Motor neuron (in vitro differentiated cells): ENCODE results near the gene THSD4. TPM values are rescaled to one million over a fixed set of nuclear protein-coding genes. Genes with fewer than 3 reads are reported as not detected.
A peak's percentile ranks its signal among the peaks of the same experiment; 100 is the strongest.
"Not testable (repeated sequence)": the region's sequence is repeated elsewhere in the genome, so short reads cannot be mapped to it uniquely, and the experiment has no call there.

Source experiments
- ATAC-seq, 8 experiments: fragments of 200-7000 bp; cut with Tn5 transposase; replicated peaks in 6 of 8; 2 replicates each; pipeline ENCODE4 v1.8.0; 2021; ENCODE audit warnings: mild to moderate bottlenecking in 8 of 8, moderate library complexity in 8 of 8
- H3K27ac ChIP-seq, 2 donors: fragments of 250-450 bp; sonication (Bioruptor Pico); 2 replicates each; pipeline ENCODE4 v1.9.0; 2021; ENCODE audit warnings: antibody characterized with exemption in 2 of 2, mild to moderate bottlenecking in 2 of 2, moderate library complexity in 1 of 2
- H3K4me1 ChIP-seq, 2 donors: fragments of 250-450 bp; sonication (Bioruptor Pico); replicated peaks in 1 of 2; 2 replicates each; pipeline ENCODE4 v1.6.1; 2021; ENCODE audit warnings: antibody characterized with exemption in 2 of 2, mild to moderate bottlenecking in 2 of 2, moderate library complexity in 1 of 2
- H3K4me3 ChIP-seq, 5 donors: fragments of 250-450 bp; sonication (Bioruptor Pico); 2 replicates each; pipeline ENCODE4 v1.9.0; 2021; ENCODE audit warnings: antibody characterized with exemption in 5 of 5, mild to moderate bottlenecking in 5 of 5, moderate library complexity in 4 of 5
- WGBS, 10 experiments: fragments of 450-650 bp; shearing (Covaris generic); methylation state at CpG; one replicate each; pipeline ENCODE4 v1.0.0; 2022; 5-methylcytosine and 5-hydroxymethylcytosine counted together
- in situ Hi-C, 9 experiments: fragments of 400-800 bp; cut with MboI; loops; one replicate each; pipeline ENCODE4 v1.15.0; 2021; ENCODE audit warnings: low sequenced_read_pairs in 9 of 9, low pct_unique_long_range_greater_than_20kb in 2 of 9; ENCODE audit not compliant: unreplicated experiment in 9 of 9
- total RNA-seq, 8 experiments: library from RNA; unstranded; fragments of 300-600 nt; gene quantifications; 2 replicates each; pipeline versions ENCODE4 v1.2.3 to v1.2.4, GENCODE V29; 2022

The THSD4 gene
- total RNA-seq, 8 experiments from 2014 or later, result 1.3 to 28.4 (median 6.7) TPM

DNA sequence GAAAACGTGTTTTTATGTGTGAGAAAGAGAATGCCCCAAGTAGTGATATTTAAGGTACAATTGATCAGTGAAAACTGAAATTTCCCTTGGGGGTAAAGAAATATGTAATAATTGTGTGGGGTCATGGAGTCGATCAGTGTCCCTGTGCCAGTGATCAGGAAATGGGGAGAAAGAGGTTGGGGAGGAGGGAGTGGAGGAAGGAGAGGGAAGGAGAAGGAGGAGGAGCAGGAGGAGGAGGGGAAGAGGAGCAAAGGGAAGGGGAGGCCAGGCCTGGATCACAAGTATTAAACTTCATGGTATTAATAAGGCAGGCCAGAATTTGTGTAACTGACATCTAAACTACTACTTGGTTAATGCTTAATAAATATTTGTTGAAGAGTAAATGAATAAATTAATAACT is 30.4 kb downstream of the THSD4 start:
- no peak for ATAC-seq
- no peak overlapping the region for H3K4me3 ChIP-seq
- H3K27ac ChIP-seq, result no peak overlapping the region
- in situ Hi-C loops, result no loop called here
- 22 to 89% (median 65%) methylated on average over 1 to 2 of the region's 2 CpGs; no CpG with 5 or more reads in 2 of the 10 experiments for WGBS, 10 experiments
- no peaks in the 10 kb centered on the region for H3K4me1 ChIP-seq

DNA sequence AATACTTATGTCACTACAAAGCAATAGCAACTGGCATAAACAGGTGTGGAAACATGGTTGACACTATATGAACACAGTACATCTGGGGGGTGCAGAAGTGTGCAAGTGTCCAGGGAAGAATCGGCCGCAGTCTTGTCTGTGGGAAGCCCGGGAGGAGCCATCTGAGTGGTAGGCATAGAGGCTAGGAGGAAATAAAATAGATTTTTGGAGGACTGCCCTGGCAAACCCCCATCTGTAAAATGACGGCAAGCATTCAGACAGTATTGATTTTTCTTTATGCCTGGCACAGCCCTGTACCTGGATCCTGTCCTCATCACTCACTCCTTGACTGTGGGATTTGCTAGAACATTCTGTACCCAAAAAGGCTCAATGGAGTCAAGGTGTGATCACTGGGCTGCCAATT is 31.3 kb downstream of the THSD4 start:
- 0 to 96% (median 76%) methylated on average over 1 to 4 of the region's 4 CpGs; no CpG with 5 or more reads in 2 of the 10 experiments for WGBS, 10 experiments
- no peak for ATAC-seq
- Histone ChIP-seq H3K4me1 (no peaks in the 10 kb centered on the region), H3K4me3 (no peak overlapping the region), H3K27ac (no peak overlapping the region)
- in situ Hi-C loops, result no loop called here

DNA sequence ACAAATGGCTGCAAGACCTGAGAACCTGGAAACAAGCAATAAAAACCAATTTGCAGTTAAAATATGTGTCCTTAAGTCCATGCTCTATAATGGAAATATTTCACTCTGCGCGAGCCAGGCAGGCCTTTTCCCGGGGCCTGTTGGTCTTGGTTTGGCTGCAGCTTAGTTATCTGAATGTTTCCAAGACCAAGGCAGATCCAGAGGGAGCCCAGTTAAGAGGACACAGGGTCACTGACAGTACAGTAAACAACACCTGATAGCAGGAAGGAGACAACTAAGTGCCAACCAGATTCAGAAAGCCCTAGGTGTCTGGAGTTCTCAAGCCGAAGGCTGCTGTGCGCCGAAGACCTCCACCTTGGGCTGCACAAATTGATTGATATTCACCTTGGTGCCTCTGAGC is 32.8 kb downstream of the THSD4 start:
- Histone ChIP-seq H3K27ac (no peak overlapping the region), H3K4me3 (no peak overlapping the region), H3K4me1 (no peaks in the 10 kb centered on the region)
- ATAC-seq, result no peak
- WGBS, 10 experiments, result 74 to 94% (median 89%) methylated on average over 3 to 6 of the region's 6 CpGs; no CpG with 5 or more reads in 3 of the 10 experiments
- in situ Hi-C loops, result no loop called here

DNA sequence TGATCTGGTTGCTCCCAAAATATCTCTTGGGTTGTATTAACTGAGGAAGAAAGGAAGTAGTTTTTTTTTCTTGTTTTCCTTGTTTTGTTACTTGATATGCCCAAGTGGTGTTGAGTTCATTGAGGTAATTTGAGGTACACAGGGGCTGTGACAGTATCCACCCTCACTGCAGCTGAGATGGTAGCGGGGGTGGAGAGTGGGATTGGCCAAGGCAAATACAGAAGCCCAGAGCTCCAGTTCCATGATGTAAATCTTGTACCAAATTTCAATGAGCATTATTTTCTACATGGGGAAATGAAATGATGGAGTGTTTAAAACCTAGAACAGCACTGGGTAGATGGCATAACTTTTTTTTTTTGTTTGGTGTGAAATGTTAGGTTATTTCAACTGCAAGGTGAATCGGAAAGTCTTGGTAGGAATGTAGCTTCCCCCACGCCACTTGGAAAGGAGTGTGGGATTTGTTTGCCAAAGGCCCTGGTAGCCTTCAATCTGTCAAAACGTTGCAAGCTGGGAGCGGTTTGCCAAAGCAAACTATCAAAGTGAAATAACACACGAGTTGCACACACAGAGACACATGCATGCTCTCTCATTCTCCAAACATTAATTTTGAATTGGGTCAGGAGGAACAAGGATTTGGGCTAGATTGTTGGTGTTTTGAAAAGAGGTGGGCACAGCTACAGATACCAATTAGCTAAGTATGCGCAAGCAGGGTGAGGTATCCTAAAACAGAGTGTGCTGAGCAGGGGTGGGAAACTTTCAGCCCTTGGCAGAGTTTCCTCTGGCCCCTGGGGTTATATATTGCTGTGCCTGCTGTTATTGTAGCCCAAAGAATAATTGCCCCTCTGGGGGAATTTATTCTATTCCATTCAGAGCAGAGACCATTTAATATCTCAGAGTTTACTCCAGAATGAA is 34.6 kb downstream of the THSD4 start:
- Histone ChIP-seq H3K4me1 (no peaks in the 10 kb centered on the region), H3K27ac (no peak overlapping the region), H3K4me3 (no peak overlapping the region)
- WGBS, 10 experiments, result 7 to 93% (median 80%) methylated on average over 1 to 7 of the region's 7 CpGs; no CpG with 5 or more reads in 1 of the 10 experiments
- ATAC-seq, result peak in 1 of 8 experiments; percentile 82
- in situ Hi-C loops, result no loop called here

DNA sequence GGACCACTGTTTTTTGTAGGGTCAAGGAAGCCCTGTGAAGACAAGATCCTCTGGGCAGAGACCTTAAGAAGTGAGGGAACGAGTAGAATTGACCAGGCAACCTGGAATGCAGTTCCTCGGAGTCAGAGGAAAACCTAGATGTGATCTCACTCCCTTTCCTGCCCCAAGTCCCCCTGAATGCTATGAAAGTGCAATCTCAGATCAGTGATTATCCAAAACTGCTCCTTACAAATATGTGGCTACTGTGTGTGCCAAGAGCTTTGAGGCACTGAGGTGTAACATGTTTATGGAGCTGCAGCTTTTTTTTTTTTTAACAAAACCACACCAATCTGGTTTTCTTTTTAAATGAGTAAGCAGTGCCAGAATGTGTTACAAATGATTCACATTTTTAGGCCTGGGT is 35.8 kb downstream of the THSD4 start:
- ATAC-seq, result no peak
- WGBS, 10 experiments, result 29 to 80% (median 40%) methylated on average over 1 to 2 of the region's 2 CpGs; no CpG with 5 or more reads in 3 of the 10 experiments
- in situ Hi-C loops, result no loop called here
- H3K4me1 ChIP-seq, result no peaks in the 10 kb centered on the region
- no peak overlapping the region for H3K27ac ChIP-seq
- no peak overlapping the region for H3K4me3 ChIP-seq

DNA sequence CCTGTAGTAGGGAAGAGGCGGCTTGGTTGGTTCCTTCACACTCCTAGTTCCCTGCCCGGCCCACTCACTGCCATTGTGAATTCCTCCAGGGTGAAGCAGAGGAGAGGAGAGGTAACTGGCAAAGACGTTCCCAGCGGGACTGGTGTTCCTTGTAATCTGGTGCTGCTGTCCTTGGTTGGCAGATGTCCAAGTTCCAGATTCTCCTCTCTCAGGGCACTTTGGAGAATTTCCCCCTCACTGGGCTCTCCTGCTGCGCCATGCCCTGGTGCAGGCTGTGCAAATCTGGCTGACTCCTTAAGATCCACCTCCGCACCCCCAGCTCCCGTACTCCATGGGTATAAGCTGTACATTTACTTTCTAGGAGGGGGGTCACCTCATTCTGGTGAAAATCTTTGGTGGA is 37.3 kb downstream of the THSD4 start:
- no peak for ATAC-seq
- in situ Hi-C loops, result no loop called here
- WGBS, 10 experiments, result 60 to 100% (median 93%) methylated on average over 1 to 7 of the region's 7 CpGs; no CpG with 5 or more reads in 1 of the 10 experiments
- H3K4me3 ChIP-seq, result no peak overlapping the region
- no peaks in the 10 kb centered on the region for H3K4me1 ChIP-seq
- H3K27ac ChIP-seq, result no peak overlapping the region

DNA sequence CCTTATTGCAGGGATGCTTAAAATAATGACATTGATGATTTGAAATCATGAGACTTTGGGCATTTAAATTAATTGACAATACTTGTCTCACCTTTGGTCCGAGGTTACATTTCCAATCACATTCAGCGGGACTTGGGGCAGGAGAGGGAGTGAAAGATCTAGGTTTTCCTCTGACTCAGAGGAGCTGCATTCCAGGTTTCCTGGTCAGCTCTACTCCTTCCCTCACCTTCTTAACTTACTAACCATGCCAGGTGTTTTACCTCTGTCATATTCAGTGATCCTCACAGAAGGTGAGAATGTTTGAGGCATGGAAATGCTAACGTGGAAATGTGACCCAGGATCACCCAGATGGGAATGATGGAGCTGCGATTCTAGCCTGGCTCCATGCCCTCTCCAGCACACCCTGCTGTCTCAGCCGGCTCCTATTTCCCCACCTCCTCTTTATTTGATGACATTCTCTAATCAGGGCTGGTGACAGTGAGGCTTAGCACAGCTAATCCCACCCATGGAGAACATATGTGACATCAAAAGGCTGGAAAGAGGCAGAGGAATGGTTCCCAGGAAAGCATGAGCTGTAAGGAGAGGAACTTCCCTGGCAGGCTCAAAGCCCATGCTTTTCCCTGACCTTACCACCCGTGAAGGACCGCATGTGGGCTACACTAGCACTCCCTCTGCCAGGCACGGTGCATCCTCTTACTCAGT is 38.7 kb downstream of the THSD4 start:
- no peak overlapping the region for H3K4me3 ChIP-seq
- in situ Hi-C loops, result no loop called here
- no peak overlapping the region for H3K27ac ChIP-seq
- ATAC-seq, result peak in 1 of 8 experiments; percentile 37
- 10 to 93% (median 60%) methylated on average over 1 to 5 of the region's 8 CpGs; no CpG with 5 or more reads in 1 of the 10 experiments for WGBS, 10 experiments
- no peaks in the 10 kb centered on the region for H3K4me1 ChIP-seq

DNA sequence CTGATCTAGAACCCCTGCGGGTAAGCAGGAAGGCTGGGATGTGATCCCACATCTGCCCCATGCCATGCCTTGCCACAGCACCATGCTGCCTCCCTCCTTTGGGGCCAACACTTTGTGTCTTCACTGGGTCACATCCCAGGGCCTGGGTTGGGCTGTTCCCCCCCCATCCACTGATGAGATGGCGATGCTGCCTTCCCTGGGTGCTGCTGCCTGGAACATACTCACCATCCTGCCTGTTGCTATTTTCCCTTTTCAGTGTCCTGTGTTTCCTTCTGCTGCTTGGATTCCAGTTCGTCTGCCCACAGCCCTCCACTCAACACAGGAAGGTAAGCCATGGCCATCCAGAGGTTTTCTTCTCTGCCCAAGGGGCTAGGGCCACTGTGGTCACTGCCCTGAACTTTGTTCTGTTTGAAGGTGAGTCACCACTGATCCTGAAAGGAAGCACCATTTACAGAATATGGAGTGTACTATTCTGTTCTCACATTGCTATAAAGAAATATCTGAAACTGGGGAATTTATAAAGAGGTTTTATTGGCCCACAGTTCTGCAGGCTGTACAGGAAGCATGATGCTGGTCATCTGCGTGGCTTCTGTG is 39.4 kb downstream of the THSD4 start:
- Histone ChIP-seq H3K4me3 (no peak overlapping the region), H3K4me1 (no peaks in the 10 kb centered on the region), H3K27ac (no peak overlapping the region)
- ATAC-seq, result no peak
- WGBS, 10 experiments, result 67 to 100% (median 93%) methylated on average over 1 to 3 of the region's 4 CpGs; no CpG with 5 or more reads in 2 of the 10 experiments
- in situ Hi-C loops, result no loop called here

DNA sequence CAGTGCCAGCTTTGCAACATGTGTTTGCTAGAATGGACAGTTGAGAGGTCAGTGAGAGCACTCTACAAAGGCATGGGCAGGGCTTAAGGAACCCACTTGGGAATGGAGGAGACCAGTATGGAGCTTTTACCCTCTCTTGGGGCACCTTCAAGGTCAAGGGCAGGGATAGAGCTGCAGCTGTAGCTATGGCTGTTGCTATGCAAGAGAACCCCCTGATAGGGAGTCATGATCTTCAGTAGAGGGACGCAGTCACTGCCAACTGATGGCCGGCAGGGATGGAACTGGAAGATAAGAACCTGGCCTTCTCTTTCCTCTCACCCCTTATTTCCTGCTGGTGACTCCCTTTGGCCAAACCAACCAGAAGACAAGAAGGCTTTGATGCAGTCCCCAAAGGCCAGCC is 40.3 kb downstream of the THSD4 start:
- Histone ChIP-seq H3K27ac (no peak overlapping the region), H3K4me1 (no peaks in the 10 kb centered on the region), H3K4me3 (no peak overlapping the region)
- ATAC-seq, result no peak
- in situ Hi-C loops, result no loop called here
- 83 to 100% (median 94%) methylated on average over 1 to 2 of the region's 2 CpGs; no CpG with 5 or more reads in 5 of the 10 experiments for WGBS, 10 experiments

DNA sequence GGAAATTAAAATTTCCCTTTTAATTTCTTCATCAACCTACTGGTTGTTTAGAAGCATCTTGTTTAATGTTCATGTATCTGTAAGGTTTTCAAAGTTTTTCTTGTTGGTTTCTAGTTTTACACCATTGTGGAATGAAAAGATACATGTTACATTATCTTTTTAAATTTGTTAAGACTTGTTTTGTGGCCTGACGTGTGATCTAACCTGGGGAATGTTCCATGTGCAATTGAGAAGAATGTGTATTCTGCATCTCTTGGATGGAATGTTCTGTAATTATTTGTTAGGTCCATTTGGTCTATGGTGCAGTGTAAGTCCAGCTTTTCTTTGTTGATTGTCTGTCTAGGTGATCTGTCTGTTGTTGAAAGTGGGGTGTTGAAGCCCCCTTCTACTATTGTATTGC is 45.7 kb downstream of the THSD4 start:
- ATAC-seq, result no peak
- Histone ChIP-seq H3K4me1 (no peaks in the 10 kb centered on the region), H3K4me3 (no peak overlapping the region), H3K27ac (no peak overlapping the region)
- in situ Hi-C loops, result no loop called here
- WGBS, 10 experiments, result 50 to 100% (median 89%) methylated on average over 1 of the region's 1 CpG; no CpG with 5 or more reads in 2 of the 10 experiments

DNA sequence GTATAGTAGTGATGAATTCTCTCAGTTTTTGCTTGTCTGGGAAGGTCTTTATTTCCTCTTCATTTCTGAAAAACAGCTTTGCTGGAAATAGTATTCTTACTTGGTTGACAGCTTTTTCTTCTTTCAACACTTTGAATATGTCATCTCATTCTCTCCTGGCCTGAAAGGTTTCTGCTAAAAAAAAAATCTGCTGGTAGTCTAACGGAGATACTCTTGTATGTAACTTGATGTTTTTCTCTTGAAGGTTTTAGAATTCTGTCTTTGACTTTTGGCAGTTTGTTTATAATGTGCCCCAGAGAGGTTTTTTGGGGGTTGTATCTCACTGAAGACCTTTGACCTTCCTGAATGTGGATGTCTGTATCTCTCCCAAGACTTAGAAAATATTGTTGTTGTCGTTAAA is 47.0 kb downstream of the THSD4 start:
- Histone ChIP-seq H3K27ac (no peak overlapping the region), H3K4me3 (no peak overlapping the region), H3K4me1 (no peaks in the 10 kb centered on the region)
- in situ Hi-C loops, result no loop called here
- WGBS, 10 experiments, result 31 to 100% (median 88%) methylated on average over 1 to 2 of the region's 2 CpGs; no CpG with 5 or more reads in 1 of the 10 experiments
- ATAC-seq, result no peak

DNA sequence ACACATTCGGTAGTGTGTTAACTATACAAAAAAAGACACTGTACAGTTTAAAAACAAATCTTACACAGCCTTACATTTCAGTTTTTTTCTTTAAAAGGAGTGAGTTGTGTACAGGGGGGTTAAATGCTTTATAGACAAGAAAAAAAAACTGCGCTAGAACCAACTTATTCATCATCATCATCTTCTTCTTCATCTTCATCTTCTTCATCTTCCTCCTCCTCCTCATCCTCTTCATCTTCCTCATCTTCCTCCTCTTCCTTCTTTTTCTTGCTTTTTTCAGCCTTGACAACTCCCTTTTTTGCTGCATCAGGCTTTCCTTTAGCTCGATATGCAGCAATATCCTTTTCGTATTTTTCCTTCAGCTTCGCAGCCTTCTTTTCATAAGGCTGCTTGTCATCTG is 49.3 kb downstream of the THSD4 start:
- H3K27ac ChIP-seq, H3K4me1 ChIP-seq, H3K4me3 ChIP-seq, ATAC-seq, in situ Hi-C loops: not testable (repeated sequence)
- WGBS, 10 experiments, result no CpG with 5 or more reads among the region's 5 CpGs
